Spinal cord (tissue), 10 donors: ENCODE measurements around the gene PDZD2. TPM values are rescaled to one million over a fixed set of nuclear protein-coding genes. Genes with fewer than 3 reads are reported as not detected.

Experiments
- DNase-seq, 6 donors: peaks; one replicate each; pipeline versions ENCODE4 v3.0.0 to v3.0.0-alpha.2; 2013 to 2015; ENCODE audit warnings: low spot score in 6 of 6, low read depth in 4 of 6
- H3K27ac ChIP-seq: one replicate; pipeline ENCODE4 v1.5.1; 2013; ENCODE audit warnings: low read depth, low read length, control low read depth
- H3K27me3 ChIP-seq: one replicate; pipeline ENCODE4 v1.6.1; 2013; ENCODE audit warnings: low read length; ENCODE audit not compliant: control insufficient read depth, insufficient read depth
- H3K36me3 ChIP-seq: one replicate; pipeline ENCODE4 v1.6.1; 2013; ENCODE audit warnings: low read length; ENCODE audit not compliant: control insufficient read depth, insufficient read depth
- H3K4me1 ChIP-seq: one replicate; pipeline ENCODE4 v1.6.1; 2013; ENCODE audit warnings: low read length; ENCODE audit not compliant: control insufficient read depth, insufficient read depth
- H3K4me3 ChIP-seq: one replicate; pipeline ENCODE4 v1.5.1; 2013; ENCODE audit warnings: low read depth, low read length, control low read depth
- H3K9me3 ChIP-seq: one replicate; pipeline ENCODE4 v1.6.1; 2013; ENCODE audit warnings: low read length; ENCODE audit not compliant: control insufficient read depth, insufficient read depth
- WGBS: methylation state at CpG from one replicate; pipeline ENCODE4 v1.1.5; 2013; ENCODE audit warnings: missing lambda C conversion rate; ENCODE audit not compliant: insufficient coverage; 5-methylcytosine and 5-hydroxymethylcytosine counted together
- polyA plus RNA-seq, 2 donors: library from polyadenylated mRNA; unstranded; fragments of 120-200 nt; gene quantifications; one replicate each; pipeline ENCODE4 v1.2.1, GENCODE V29; 2013; ENCODE audit not compliant: insufficient read length in 2 of 2
- total RNA-seq, 2 donors: library from RNA; depleted of rRNA in 1 of 2; stranded (reverse); fragments of 120-200 nt in 1 of 2; fragments of >200 nt in 1 of 2; gene quantifications; one replicate each; pipeline versions ENCODE4 v1.2.3 to v1.2.4, GENCODE V29; 2013 to 2014
- donor health status: healthy.

PDZD2 gene
- total and polyA plus RNA-seq, 4 donors, result 22.1 to 40.2 (median 34.9) TPM

GRCh38 chr5:31887556-31887955 lies 248.6 kb downstream of the PDZD2 start:
- no peaks in the 10 kb centered on the region for H3K36me3 ChIP-seq
- WGBS, result 55% methylated on average over 6 of the region's 7 CpGs
- H3K4me1 ChIP-seq, result peaks cover 44% of the 10 kb centered on the region
- DNase-seq, result peak in 2 of 6 donors; percentile 14 to 41
- H3K27me3 ChIP-seq, result peaks cover 7% of the 10 kb centered on the region
- no peaks in the 10 kb centered on the region for H3K9me3 ChIP-seq
- H3K4me3 ChIP-seq, result no peak overlapping the region
- H3K27ac ChIP-seq, result peak overlapping the region; percentile 89

GRCh38 chr5:31888564-31888963 lies 249.6 kb downstream of the PDZD2 start:
- Histone ChIP-seq H3K27me3 (peaks cover 7% of the 10 kb centered on the region), H3K4me3 (no peak overlapping the region), H3K9me3 (no peaks in the 10 kb centered on the region), H3K4me1 (peaks cover 44% of the 10 kb centered on the region), H3K36me3 (no peaks in the 10 kb centered on the region), H3K27ac (peak overlapping the region; percentile 89)
- DNase-seq, result peak in 1 of 6 donors; percentile 10
- no CpG with 5 or more reads among the region's 3 CpGs for WGBS

- 19% methylated on average over 4 of the region's 8 CpGs for WGBS
- Histone ChIP-seq H3K27me3 (peaks cover 7% of the 10 kb centered on the region), H3K4me3 (no peak overlapping the region), H3K36me3 (no peaks in the 10 kb centered on the region), H3K9me3 (no peaks in the 10 kb centered on the region), H3K4me1 (peaks cover 46% of the 10 kb centered on the region), H3K27ac (peak overlapping the region; percentile 70)
- peak in 5 of 6 donors; percentile 24 to 82 (median 47) for DNase-seq
Measured at GRCh38 chr5:31889001-31889561, 250.2 kb downstream of the PDZD2 start.

GRCh38 chr5:31890046-31890445 lies 251.1 kb downstream of the PDZD2 start:
- peak overlapping the region; percentile 70 for H3K27ac ChIP-seq
- H3K4me3 ChIP-seq, result no peak overlapping the region
- H3K36me3 ChIP-seq, result no peaks in the 10 kb centered on the region
- no peaks in the 10 kb centered on the region for H3K9me3 ChIP-seq
- WGBS, result 44% methylated on average over 5 of the region's 7 CpGs
- peaks cover 7% of the 10 kb centered on the region for H3K27me3 ChIP-seq
- DNase-seq, result peak in 1 of 6 donors; percentile 27
- peaks cover 51% of the 10 kb centered on the region for H3K4me1 ChIP-seq

- no peaks in the 10 kb centered on the region for H3K36me3 ChIP-seq
- H3K9me3 ChIP-seq, result no peaks in the 10 kb centered on the region
- peaks cover 31% of the 10 kb centered on the region for H3K4me1 ChIP-seq
- H3K4me3 ChIP-seq, result no peak overlapping the region
- DNase-seq, result peak in 1 of 6 donors; percentile 58
- no CpG with 5 or more reads among the region's 6 CpGs for WGBS
- H3K27ac ChIP-seq, result peak overlapping the region; percentile 61
- peaks cover 2% of the 10 kb centered on the region for H3K27me3 ChIP-seq
Measured at GRCh38 chr5:31894141-31894540, 255.2 kb downstream of the PDZD2 start.

- H3K9me3 ChIP-seq, result no peaks in the 10 kb centered on the region
- no peaks in the 10 kb centered on the region for H3K36me3 ChIP-seq
- peak in 1 of 6 donors; percentile 37 for DNase-seq
- H3K4me1 ChIP-seq, result peaks cover 20% of the 10 kb centered on the region
- 50% methylated on average over 1 of the region's 2 CpGs for WGBS
- no peak overlapping the region for H3K4me3 ChIP-seq
- no peak overlapping the region for H3K27ac ChIP-seq
- H3K27me3 ChIP-seq, result peaks cover 2% of the 10 kb centered on the region
Measured at GRCh38 chr5:31895199-31895820, 256.4 kb downstream of the PDZD2 start.

- peaks cover 7% of the 10 kb centered on the region for H3K4me1 ChIP-seq
- H3K27ac ChIP-seq, result no peak overlapping the region
- no peaks in the 10 kb centered on the region for H3K36me3 ChIP-seq
- DNase-seq, result no peak
- no peaks in the 10 kb centered on the region for H3K9me3 ChIP-seq
- H3K4me3 ChIP-seq, result no peak overlapping the region
- peaks cover 2% of the 10 kb centered on the region for H3K27me3 ChIP-seq
- WGBS, result 73% methylated on average over 4 of the region's 6 CpGs
Measured at GRCh38 chr5:31898036-31898632, 259.2 kb downstream of the PDZD2 start.

- Histone ChIP-seq H3K4me3 (no peak overlapping the region), H3K27ac (no peak overlapping the region), H3K27me3 (peaks cover 2% of the 10 kb centered on the region), H3K9me3 (no peaks in the 10 kb centered on the region), H3K4me1 (no peaks in the 10 kb centered on the region), H3K36me3 (no peaks in the 10 kb centered on the region)
- WGBS, result 82% methylated on average over 4 of the region's 5 CpGs
- DNase-seq, result no peak
Measured at GRCh38 chr5:31900296-31900865, 261.4 kb downstream of the PDZD2 start.

- no peaks in the 10 kb centered on the region for H3K36me3 ChIP-seq
- H3K4me1 ChIP-seq, result no peaks in the 10 kb centered on the region
- no peak overlapping the region for H3K4me3 ChIP-seq
- H3K27ac ChIP-seq, result no peak overlapping the region
- H3K9me3 ChIP-seq, result no peaks in the 10 kb centered on the region
- no peak for DNase-seq
- WGBS, result 100% methylated on average over 1 of the region's 8 CpGs
- H3K27me3 ChIP-seq, result no peaks in the 10 kb centered on the region
Measured at GRCh38 chr5:31901807-31902530, 263.0 kb downstream of the PDZD2 start.
